HG02642 (cell line): ENCODE data around the gene EYA4.
"Not testable (repeated sequence)": the region's sequence is repeated elsewhere in the genome, so short reads cannot be mapped to it uniquely, and the experiment has no call there.

Experiments
- ATAC-seq: cut with Tn5 transposase; IDR thresholded peaks from one replicate; pipeline ENCODE4 v1.9.1; 2021; ENCODE audit warnings: mild to moderate bottlenecking; ENCODE audit not compliant: unreplicated experiment, poor library complexity

Gene EYA4

DNA sequence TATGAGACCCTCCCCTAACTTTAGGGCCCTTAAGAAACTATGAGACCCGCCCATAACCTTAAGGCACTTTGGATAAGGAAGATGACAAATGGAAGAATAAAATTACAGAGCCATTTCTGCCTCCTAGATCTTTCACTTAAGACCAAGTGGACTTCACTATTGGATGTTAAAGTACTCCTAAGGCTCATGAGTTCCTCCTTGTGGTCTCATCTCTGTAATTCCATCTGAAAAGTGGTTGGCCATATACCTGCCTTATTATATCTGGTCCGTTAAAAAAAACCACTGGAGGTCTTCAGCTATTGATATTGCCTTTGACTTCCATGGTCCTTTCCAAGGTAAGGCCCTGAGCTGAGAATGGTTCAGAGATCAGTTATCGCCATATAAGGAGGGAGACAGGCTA lies 310.3 kb downstream of the EYA4 start:
- no peak for ATAC-seq

DNA sequence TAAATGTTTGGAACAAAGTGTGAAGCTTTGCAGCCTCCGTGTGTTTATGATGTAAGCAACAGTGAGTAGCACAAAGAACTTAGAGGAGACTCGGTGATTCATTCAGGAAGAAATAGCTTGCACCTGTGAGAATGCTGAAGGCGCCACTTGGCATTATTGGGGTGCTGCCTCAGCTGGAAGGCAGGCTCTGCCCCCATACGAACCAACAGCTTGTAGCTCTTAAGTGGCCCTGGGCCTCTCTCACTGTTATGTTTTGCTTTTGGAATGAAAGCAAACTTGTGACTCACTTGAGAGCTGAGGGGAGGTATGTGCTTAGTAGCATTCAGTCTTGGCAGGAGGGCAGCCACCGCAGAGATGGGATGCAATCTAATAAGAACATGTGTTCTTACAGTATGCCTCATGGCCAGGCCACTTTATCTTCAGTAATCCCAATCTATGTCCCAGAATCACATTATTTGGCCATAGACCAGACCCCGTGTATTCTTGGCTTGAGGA lies 310.7 kb downstream of the EYA4 start:
- ATAC-seq = no peak

DNA sequence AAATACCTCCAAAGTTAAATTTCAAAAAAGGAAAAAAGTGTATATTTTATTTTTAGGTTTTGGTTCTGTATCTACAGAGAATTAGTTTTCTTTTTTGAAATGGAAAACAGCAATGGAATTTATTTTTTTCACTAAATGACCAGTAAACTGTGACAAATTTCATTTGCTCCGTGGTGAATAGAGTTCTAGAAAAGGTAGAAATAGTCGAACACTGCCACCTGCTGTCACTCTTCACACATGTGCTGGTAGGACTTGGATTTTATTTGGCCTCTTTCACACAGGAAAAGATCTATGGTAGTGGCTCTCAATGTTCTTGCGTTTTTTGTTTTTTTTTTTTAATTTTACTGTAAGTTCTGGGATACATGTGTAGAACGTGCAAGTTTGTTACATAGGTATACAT lies 312.5 kb downstream of the EYA4 start:
- ATAC-seq = peak; percentile 64

DNA sequence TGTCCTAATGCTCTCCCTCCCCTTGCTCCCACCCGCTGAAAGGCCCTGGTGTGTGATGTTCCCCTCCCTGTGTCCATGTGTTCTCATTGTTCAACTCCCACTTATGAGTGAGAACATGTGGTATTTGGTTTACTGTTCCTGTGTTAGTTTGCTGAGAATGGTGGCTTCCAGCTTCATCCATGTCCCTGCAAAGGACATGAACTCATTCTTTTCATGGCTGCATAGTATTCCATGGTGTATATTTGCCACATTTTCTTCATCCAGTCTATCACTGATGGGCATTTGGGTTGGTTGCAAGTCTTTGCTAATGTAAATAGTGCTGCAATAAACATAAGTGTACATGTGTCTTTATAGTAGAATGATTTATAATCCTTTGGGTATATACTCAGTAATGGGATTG lies 313.0 kb downstream of the EYA4 start:
- ATAC-seq = not testable (repeated sequence)

DNA sequence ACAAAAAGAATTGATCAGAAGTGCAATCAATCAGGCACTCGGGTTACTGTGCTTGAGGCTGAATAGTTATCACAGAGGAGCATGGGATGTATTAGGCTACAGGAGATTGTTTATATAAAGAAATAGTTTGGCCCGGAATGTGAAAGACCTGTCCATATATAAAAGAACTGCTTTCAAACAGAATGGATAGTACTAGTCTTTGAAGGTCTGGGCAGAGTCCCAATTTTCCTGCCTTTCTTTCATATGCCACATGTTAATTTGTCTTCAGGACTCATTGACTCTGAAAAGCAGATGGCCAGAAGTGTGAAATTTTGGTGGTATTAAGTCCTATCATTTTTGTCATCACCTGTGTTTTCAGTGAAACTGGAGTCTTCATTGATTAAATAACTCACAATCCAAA lies 314.5 kb downstream of the EYA4 start:
- no peak for ATAC-seq

DNA sequence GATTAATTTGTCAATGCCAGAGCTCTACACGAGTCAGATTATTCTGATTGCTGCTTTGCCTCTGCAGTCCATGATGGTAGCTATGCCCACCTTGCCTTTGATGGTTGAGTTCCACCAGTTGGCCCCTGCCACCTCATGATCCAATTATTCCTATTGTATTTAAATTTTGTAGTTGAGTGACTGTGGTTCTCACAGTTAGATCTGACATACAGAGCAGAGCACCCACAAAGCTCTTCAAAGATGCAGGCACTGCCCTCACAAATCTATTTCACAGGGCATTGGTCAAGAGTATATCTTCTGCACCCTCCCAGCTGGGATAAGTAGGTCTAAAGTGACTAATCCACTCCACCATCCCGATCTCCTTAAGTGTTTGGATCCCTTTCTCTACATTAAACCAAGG lies 318.8 kb downstream of the EYA4 start:
- no peak for ATAC-seq

DNA sequence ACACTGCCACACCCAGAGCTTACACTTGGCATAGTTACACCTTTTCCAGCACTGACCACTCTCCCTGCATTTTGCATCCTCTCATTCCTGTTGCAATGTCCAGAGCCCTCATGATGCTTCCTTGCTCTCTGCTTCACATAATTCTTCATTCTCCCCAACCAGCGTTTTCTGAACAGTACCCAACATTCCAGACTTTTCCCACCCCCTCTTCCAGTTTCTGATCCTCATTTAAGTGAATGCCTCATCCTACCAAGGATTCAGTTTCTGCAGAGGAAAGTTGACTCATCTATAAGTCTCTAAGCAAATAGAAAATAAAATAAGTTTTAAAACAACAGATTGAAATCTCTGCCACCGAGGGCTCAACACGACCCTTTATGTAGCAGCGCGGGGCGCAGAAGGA lies 326.5 kb downstream of the EYA4 start:
- no peak for ATAC-seq

DNA sequence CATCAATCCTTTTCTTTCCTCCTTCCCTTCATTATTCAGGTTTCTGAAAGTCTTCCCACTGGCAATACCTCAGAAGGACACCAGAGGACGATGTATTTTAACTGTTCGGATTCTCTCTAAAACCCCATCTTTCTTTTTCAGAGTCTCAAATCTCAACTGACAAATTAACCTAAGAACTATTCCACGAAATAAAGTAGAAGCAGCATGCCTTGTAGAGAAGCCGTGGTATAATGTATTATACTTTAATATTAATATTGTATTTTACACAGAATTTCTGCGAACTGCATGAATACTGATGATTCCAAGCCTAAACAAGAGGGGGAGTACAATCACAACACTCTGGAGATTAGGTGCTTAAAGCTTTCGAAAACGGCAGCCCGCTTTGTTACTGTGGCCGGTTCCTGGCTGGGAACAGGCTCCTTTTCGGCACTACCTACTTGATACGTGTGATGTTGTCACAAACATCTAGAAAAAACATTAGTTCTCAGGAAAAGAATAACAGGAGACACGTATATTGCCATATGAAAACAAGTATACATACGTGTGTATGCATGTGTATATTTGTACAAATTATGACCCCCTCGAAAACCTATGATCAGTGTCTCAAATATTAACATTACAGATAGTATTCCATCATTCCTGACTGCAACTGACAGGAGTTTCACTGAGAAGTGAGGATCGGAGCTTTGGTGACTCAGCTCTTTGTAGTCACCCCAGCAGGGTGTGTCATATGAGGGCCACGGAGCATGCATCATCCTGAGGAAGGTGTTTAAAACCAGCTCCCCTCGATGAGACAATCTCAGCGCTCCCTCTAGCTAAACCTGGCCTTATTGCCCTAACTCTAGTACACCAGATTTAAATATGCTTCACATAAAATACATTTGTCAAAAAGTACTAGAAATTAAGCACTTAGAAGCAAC lies 328.1 kb downstream of the EYA4 start:
- peak; percentile 65 for ATAC-seq

DNA sequence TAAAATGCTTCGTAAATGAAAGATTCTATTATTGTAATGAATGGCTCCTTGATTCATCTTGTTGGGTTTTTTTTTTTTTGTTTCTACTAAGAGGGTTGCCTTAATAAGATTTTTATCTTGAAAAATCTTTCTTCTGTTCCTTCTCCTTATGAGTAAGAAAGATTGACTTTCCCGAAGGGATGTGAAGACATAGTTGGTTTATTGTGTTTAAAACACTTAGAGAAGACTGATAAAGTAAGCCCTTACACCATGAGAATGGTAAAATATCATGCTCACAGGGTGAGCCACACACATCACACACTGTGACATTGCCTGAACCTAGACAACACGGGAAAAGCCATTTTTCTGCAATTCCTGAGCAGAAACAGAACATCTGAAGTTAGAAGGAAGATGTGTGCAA lies 330.5 kb downstream of the EYA4 start:
- ATAC-seq = no peak

DNA sequence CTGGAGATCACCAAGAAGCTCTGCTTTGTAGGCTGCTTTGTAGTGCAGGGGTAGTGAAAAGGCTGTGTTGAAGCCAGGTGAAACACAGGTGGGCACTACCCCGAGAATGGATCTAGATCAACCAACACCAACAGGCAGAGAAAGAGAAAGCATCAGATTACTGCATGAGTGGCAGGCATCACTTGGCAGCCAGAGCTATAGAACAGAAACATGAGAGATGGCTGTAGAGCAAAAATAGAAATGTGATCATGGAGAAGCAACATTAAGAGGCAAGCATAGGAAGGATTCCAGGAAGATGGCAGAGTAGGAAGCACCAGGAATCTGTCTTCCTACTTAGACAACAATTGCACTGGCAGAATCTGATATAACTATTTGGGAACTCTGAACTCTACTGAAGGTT lies 336.7 kb downstream of the EYA4 start:
- ATAC-seq = no peak
